Colon (tissue), 2 donors: ENCODE results near the gene AGBL5.

Source experiments
- FAIRE-seq: peaks from 2 replicates; lab custom pipeline; 2012; peaks lifted over from hg19 to GRCh38; lab: Jason Lieb, UNC
- donor health status: control.
- donor health status: control.

AGBL5 gene

DNA sequence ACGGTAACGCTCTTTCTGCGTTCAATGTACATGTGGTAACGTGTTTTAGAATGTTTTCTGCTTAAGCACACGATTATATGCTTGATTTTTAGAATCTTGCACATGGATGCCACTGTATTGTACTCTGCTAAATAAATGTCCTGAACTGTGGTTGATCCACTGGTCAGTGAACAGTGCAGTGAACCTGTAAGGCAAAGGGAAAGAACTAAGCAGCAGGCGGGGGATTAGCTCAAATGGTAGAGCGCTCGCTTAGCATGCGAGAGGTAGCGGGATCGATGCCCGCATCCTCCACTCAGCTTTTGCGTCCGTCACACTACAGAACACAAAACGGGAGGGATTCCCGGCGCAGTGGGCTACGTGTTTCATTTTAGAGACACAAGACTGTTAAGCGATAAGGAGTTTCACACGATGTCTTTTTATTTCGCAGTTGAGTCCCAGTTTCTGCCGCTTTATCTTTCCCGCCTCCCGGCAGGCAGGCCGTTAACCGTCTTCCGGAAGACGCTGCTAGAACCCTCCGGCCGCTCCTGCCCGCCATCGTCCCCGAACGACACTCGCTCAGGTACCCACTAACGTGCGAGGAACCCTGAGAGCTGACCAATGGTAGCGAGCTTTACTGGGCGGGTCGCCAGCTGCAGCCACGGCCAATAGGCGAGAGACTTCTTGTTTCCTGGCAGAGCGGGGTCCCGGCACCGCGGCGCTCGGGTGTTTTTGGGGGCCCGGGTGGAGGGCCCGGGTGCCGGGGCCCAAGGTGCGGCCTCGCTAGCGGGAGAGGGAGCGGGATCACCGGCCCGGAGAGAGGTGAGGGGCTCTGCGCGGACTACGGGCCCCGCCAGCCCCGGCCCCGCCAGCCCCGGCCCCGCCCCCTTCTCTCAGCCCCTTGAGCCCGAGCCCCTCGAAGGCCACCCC is at the start of gene AGBL5:
Gene AGBL5, plus strand, starts transcription at position 673 of the 906 bp plus-strand sequence. CDS start 1,291 bp downstream, outside the sequence.
- FAIRE-seq, result no peak

GRCh38 chr2:27001950-27002349 is 49.5 kb upstream of the AGBL5 start:
- FAIRE-seq, result no peak

DNA sequence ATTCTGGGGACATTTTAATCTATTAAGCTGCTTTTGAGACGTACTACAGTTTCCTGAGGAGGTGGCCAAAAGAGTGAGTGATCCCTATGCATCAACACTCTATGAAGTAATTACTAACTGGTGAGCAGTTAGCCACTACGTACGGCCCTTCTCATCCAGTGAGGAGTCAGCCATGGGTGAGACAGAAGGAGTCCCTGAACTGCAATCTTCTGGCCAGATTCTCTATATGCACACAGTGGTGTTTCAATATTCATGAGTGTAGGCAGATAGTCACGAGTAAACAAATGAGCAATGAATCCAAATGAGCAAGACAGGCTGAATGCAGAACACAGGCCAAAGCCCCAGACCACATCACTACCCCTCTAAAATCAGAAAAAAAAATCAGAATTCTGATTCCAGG is 48.5 kb upstream of the AGBL5 start:
- FAIRE-seq, result no peak

- FAIRE-seq, result no peak
Observed at GRCh38 chr2:27003857-27004256, 47.6 kb upstream of the AGBL5 start.

- no peak for FAIRE-seq
Observed at GRCh38 chr2:27006602-27007415, 44.7 kb upstream of the AGBL5 start.

GRCh38 chr2:27007416-27008374 is 43.8 kb upstream of the AGBL5 start:
- no peak for FAIRE-seq

DNA sequence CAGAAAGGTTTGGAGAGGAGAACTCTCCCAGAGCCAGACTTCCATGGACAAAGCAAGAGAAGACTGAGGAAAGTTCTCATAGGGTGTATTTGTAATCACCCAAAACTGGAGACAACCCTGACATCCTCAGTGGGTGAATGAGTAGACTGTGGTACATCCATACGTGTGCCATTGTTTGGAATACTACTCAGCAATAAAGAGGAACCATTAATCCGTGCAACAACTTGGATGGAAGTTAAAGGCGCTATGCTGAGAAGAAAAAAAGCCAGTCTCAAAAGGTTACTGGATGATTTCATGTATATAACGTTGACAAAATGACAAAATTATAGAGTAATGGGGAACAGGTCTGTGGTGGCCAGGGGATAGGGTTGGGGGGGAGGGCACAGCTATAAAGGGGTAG is 42.8 kb upstream of the AGBL5 start:
- FAIRE-seq, result no peak

DNA sequence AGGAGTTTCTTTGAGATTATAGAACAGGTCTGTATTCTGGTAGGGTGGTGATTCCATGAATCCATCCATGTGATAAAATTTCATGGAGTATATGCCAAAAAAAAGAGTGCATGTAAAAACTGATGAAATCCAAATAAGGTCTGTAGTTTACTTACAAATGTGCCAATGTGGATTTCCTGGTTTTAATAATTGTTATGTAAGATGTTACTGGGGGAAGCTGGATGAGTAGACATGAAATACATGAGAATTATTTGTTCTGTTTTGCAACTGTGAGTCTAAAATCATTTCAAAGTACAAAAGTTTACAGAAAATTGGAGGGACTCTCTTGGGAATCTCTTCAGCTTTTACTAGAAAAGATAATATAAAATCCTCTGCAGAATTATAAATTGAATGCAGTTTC is 42.4 kb upstream of the AGBL5 start:
- no peak for FAIRE-seq

GRCh38 chr2:27009716-27010115 is 41.8 kb upstream of the AGBL5 start:
- FAIRE-seq, result no peak

DNA sequence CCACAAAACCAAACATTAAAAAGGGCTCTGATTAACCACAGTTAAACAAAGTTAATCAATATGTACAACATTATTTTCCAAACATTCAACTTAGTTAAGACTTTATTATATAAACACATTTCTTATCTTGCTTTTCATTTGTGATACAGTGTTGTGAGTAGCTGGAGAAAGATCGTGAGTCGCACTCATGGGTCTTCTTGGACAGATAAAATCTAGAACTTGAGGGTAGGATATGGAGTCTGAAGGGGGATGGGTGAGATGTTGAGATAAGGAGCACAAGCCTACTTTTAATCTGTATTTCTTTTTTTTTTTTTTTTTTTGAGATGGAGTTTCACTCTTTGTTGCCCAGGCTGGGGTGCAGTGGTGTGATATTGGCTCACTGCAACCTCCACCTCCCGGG is 41.3 kb upstream of the AGBL5 start:
- FAIRE-seq, result no peak

GRCh38 chr2:27013738-27014137 is 37.7 kb upstream of the AGBL5 start:
- FAIRE-seq, result no peak

DNA sequence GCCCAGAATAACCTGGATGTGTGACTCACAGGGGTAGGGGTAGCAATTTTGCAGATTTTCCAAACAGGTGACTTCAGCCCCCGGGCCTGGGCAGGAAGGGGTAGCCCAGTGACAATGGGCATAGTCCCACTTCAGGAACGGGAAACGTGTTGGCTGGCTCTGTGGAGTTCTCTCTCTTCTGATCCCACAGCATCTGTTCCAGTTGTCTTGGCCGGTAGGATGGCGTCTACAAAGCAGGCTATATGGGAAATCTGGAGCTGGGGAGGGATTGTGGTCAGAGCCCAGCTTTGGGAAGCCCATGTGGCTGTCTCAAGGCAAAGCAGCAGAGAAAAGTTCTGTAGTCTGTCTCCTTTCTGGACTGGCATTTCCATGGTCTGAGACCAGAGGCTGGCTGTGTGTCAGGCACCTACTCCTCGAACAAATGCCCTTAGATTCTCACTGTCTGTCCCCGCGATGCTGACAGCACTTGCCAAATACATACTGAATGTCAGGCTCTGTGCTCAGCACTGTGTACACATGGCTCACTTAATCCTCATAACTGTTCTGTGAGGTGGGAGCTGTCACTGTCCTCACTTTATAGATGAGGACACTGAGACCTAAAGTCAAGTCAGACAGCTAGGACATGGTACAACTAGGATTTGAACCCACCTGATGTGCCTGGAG is 36.6 kb upstream of the AGBL5 start:
- FAIRE-seq, result no peak

DNA sequence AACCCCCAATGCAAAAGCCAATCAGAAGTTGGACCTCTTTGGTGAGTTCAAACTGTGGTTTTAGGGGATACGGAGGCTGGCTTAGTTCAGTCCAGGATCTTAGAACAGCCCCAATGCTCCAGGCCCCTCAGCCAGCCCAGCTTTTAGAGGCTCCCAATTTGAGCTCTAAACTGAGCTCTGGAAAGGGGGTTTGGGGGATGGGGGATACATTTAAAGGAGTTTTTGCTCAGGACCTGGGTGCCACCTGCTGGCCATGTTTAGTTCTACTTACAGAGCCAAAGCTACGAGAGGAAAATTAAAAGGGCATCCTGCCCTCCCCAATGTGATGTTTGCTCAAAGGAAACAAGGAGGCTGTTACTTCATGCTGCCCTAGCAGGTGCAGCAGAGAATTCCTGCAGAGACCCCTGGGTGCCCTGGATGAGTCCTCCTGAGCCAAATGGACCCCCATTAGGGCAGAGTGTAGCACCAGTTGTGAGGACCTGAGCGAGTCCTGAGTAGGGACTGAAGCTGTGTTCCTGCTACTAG is 34.6 kb upstream of the AGBL5 start:
- no peak for FAIRE-seq

DNA sequence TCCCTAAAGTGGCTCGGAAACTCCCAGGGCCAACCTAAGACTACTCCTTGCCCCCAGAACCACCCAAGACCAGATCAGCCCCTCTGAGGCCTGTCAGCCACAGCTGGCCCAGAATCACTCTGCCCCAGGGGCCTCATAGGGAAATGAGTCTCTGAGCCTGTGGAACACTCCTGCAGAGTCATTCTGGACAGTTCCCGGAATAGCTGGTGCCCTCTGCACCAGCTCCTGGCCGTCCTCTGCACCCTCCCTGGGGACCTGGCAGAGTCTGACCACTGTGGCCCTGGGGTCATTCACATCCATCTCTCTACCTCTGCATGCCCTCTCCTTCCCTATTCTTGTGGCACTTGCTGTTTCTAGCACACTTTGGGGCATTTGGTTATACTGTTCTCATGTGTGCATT is 33.3 kb upstream of the AGBL5 start:
- FAIRE-seq, result no peak

GRCh38 chr2:27019459-27019858 is 32.0 kb upstream of the AGBL5 start:
- FAIRE-seq, result no peak

GRCh38 chr2:27019931-27020855 is 31.3 kb upstream of the AGBL5 start:
- FAIRE-seq, result no peak

- no peak for FAIRE-seq
Observed at GRCh38 chr2:27021253-27022049, 30.0 kb upstream of the AGBL5 start.

- no peak for FAIRE-seq
Observed at GRCh38 chr2:27023740-27024139, 27.7 kb upstream of the AGBL5 start.

DNA sequence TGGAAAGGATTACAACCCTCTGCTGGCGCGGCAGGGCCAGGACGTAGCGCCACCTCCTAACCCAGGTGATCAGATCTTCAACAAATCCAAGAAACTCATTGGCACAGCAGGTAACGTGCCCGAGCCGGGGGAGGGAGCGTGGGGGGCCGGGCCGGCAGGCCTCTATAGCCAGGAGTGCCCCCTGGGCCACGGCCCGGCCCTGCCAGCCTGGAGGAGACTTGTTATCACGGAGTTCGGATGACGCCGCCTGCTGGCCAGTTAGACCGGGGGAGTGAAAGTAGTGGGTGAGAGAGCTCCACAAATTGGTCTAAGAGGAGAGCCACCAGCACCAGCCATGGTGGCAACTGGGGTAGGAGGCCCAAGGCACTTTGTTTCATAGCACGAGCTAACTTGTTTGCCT is 27.3 kb upstream of the AGBL5 start:
- FAIRE-seq, result no peak
